Muscle layer of colon (tissue), 2 donors: ENCODE results near the gene UBL4B.
A peak's percentile ranks its signal among the peaks of the same experiment; 100 is the strongest.

Source experiments
- H3K27ac ChIP-seq: one replicate; pipeline ENCODE4 v1.7.0; 2013; ENCODE audit warnings: low read depth, mild to moderate bottlenecking, low read length, moderate library complexity
- H3K27me3 ChIP-seq, 2 donors: one replicate each; pipeline ENCODE4 v1.7.0; 2013; ENCODE audit warnings: low read length in 2 of 2, mild to moderate bottlenecking in 2 of 2; ENCODE audit not compliant: insufficient read depth in 2 of 2, control insufficient read depth in 1 of 2
- H3K36me3 ChIP-seq: one replicate; pipeline ENCODE4 v1.7.0; 2013; ENCODE audit warnings: mild to moderate bottlenecking, low read length; ENCODE audit not compliant: insufficient read depth
- H3K4me1 ChIP-seq: one replicate; pipeline ENCODE4 v1.7.0; 2013; ENCODE audit warnings: mild to moderate bottlenecking, low read length; ENCODE audit not compliant: insufficient read depth
- H3K4me3 ChIP-seq, 2 donors: one replicate each; pipeline ENCODE4 v1.7.0; 2013; ENCODE audit warnings: low read length in 2 of 2, low read depth in 1 of 2, mild to moderate bottlenecking in 1 of 2, moderate library complexity in 1 of 2
- H3K9ac ChIP-seq: one replicate; pipeline ENCODE4 v1.7.0; 2013; ENCODE audit warnings: low read length
- H3K9me3 ChIP-seq: one replicate; pipeline ENCODE4 v1.7.0; 2013; ENCODE audit warnings: mild to moderate bottlenecking, low read length
- donor health status: abdominal sarcoma.
- donor health status: Adenocarcinoma of cecum.

UBL4B gene

GRCh38 chr1:110102081-110102480 is 10.2 kb upstream of the UBL4B start:
- Histone ChIP-seq H3K27ac (no peak overlapping the region), H3K4me1 (no peaks in the 10 kb centered on the region), H3K27me3 (peaks cover 0 to 6% of the 10 kb centered on the region in 2 donors), H3K36me3 (no peaks in the 10 kb centered on the region), H3K4me3 (no peak overlapping the region), H3K9ac (no peak overlapping the region), H3K9me3 (no peaks in the 10 kb centered on the region)

GRCh38 chr1:110106013-110106941 is 6.0 kb upstream of the UBL4B start:
- no peak overlapping the region for H3K9ac ChIP-seq
- no peaks in the 10 kb centered on the region for H3K27me3 ChIP-seq
- H3K9me3 ChIP-seq: no peaks in the 10 kb centered on the region
- no peak overlapping the region for H3K27ac ChIP-seq
- no peaks in the 10 kb centered on the region for H3K36me3 ChIP-seq
- no peaks in the 10 kb centered on the region for H3K4me1 ChIP-seq
- no peak overlapping the region for H3K4me3 ChIP-seq

- no peaks in the 10 kb centered on the region for H3K9me3 ChIP-seq
- H3K4me1 ChIP-seq: no peaks in the 10 kb centered on the region
- no peak overlapping the region for H3K9ac ChIP-seq
- H3K4me3 ChIP-seq: no peak overlapping the region
- H3K27me3 ChIP-seq: no peaks in the 10 kb centered on the region
- H3K27ac ChIP-seq: no peak overlapping the region
- no peaks in the 10 kb centered on the region for H3K36me3 ChIP-seq
Measured at GRCh38 chr1:110107867-110108469, 4.3 kb upstream of the UBL4B start.

- no peak overlapping the region for H3K27ac ChIP-seq
- H3K27me3 ChIP-seq: no peaks in the 10 kb centered on the region
- H3K9ac ChIP-seq: no peak overlapping the region
- H3K4me3 ChIP-seq: no peak overlapping the region
- no peaks in the 10 kb centered on the region for H3K36me3 ChIP-seq
- H3K4me1 ChIP-seq: no peaks in the 10 kb centered on the region
- no peaks in the 10 kb centered on the region for H3K9me3 ChIP-seq
Measured at GRCh38 chr1:110111081-110111480, 1.2 kb upstream of the UBL4B start.

- H3K4me1 ChIP-seq: no peaks in the 10 kb centered on the region
- no peak overlapping the region for H3K9ac ChIP-seq
- H3K27me3 ChIP-seq: no peaks in the 10 kb centered on the region
- H3K36me3 ChIP-seq: no peaks in the 10 kb centered on the region
- H3K4me3 ChIP-seq: no peak overlapping the region
- H3K27ac ChIP-seq: no peak overlapping the region
- H3K9me3 ChIP-seq: no peaks in the 10 kb centered on the region
Measured at GRCh38 chr1:110112656-110113055, 413 bp downstream of the UBL4B start.

GRCh38 chr1:110113551-110113950 is 1.3 kb downstream of the UBL4B start:
- Histone ChIP-seq H3K27me3 (no peaks in the 10 kb centered on the region), H3K27ac (no peak overlapping the region), H3K36me3 (no peaks in the 10 kb centered on the region), H3K4me3 (no peak overlapping the region), H3K9ac (no peak overlapping the region), H3K9me3 (no peaks in the 10 kb centered on the region), H3K4me1 (no peaks in the 10 kb centered on the region)

- Histone ChIP-seq H3K9ac (no peak overlapping the region), H3K36me3 (no peaks in the 10 kb centered on the region), H3K4me3 (no peak overlapping the region), H3K27ac (no peak overlapping the region), H3K9me3 (no peaks in the 10 kb centered on the region), H3K27me3 (no peaks in the 10 kb centered on the region), H3K4me1 (no peaks in the 10 kb centered on the region)
Measured at GRCh38 chr1:110114173-110114572, 1.9 kb downstream of the UBL4B start.

GRCh38 chr1:110114784-110115183 is 2.5 kb downstream of the UBL4B start:
- Histone ChIP-seq H3K27ac (no peak overlapping the region), H3K9me3 (no peaks in the 10 kb centered on the region), H3K36me3 (no peaks in the 10 kb centered on the region), H3K4me3 (no peak overlapping the region), H3K27me3 (no peaks in the 10 kb centered on the region), H3K4me1 (no peaks in the 10 kb centered on the region), H3K9ac (no peak overlapping the region)

- Histone ChIP-seq H3K36me3 (no peaks in the 10 kb centered on the region), H3K4me1 (peaks cover 22% of the 10 kb centered on the region), H3K27ac (no peak overlapping the region), H3K4me3 (no peak overlapping the region), H3K9ac (no peak overlapping the region), H3K27me3 (no peaks in the 10 kb centered on the region), H3K9me3 (no peaks in the 10 kb centered on the region)
Measured at GRCh38 chr1:110118636-110119396, 6.6 kb downstream of the UBL4B start.

- no peaks in the 10 kb centered on the region for H3K27me3 ChIP-seq
- H3K9me3 ChIP-seq: no peaks in the 10 kb centered on the region
- H3K4me3 ChIP-seq: no peak overlapping the region
- peaks cover 22% of the 10 kb centered on the region for H3K4me1 ChIP-seq
- H3K36me3 ChIP-seq: no peaks in the 10 kb centered on the region
- H3K9ac ChIP-seq: no peak overlapping the region
- no peak overlapping the region for H3K27ac ChIP-seq
Measured at GRCh38 chr1:110119843-110120242, 7.6 kb downstream of the UBL4B start.

GRCh38 chr1:110120960-110121561 is 8.8 kb downstream of the UBL4B start:
- H3K4me1 ChIP-seq: peaks cover 22% of the 10 kb centered on the region
- no peak overlapping the region for H3K9ac ChIP-seq
- no peaks in the 10 kb centered on the region for H3K9me3 ChIP-seq
- no peak overlapping the region for H3K4me3 ChIP-seq
- no peaks in the 10 kb centered on the region for H3K36me3 ChIP-seq
- H3K27me3 ChIP-seq: no peaks in the 10 kb centered on the region
- peak overlapping the region; percentile 14 for H3K27ac ChIP-seq
